GM19468 (cell line): ENCODE data around the gene OR1J1.

ENCODE experiments used
- ATAC-seq: cut with Tn5 transposase; IDR thresholded peaks from one replicate; pipeline ENCODE4 v1.9.1; 2021; ENCODE audit warnings: mild to moderate bottlenecking, moderate library complexity, moderate number of reproducible peaks; ENCODE audit not compliant: unreplicated experiment; ENCODE audit errors: extremely low read depth

OR1J1 gene, protein sequence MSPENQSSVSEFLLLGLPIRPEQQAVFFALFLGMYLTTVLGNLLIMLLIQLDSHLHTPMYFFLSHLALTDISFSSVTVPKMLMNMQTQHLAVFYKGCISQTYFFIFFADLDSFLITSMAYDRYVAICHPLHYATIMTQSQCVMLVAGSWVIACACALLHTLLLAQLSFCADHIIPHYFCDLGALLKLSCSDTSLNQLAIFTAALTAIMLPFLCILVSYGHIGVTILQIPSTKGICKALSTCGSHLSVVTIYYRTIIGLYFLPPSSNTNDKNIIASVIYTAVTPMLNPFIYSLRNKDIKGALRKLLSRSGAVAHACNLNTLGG

DNA sequence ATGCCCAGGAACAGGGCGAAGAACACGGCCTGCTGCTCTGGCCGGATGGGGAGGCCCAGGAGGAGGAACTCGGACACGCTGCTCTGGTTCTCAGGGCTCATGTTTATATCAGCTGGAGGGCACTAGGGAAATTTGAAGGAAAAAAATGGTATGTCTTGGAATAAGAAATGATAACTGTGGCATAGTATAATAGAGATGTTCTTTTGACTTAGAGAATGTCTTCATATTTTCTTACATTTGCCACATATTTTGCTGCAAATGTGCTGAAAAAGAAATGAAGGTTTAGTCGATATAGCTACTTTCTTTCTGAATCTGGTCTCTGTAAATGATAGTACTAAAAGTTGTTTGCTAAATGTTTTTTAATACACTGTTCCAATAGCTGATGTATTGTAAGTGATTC lies at the start of gene OR1J1:
Gene OR1J1 (minus strand): TSS at position 101 of the 400 bp plus-strand sequence. CDS start 0 bp downstream, at position 101.
- no peak for ATAC-seq

GRCh38 chr9:122527193-122527592 lies 49.5 kb upstream of the OR1J1 start, which contains the start of gene OR1N1:
OR1N1 (minus strand) TSS chr9:122527293; CDS start chr9:122527293, 0 bp downstream.
- no peak for ATAC-seq

- ATAC-seq: no peak
These were observed 48.9 kb upstream of the OR1J1 start for GRCh38 chr9:122526602-122527001.

- no peak for ATAC-seq
These were observed 41.6 kb upstream of the OR1J1 start for GRCh38 chr9:122519376-122519775.

GRCh38 chr9:122518841-122519240 lies 41.1 kb upstream of the OR1J1 start, which contains the start of gene OR1J4:
OR1J4 (plus strand) TSS chr9:122519141; CDS start chr9:122519141, 0 bp downstream.
- ATAC-seq: no peak

GRCh38 chr9:122518226-122518625 lies 40.5 kb upstream of the OR1J1 start:
- no peak for ATAC-seq

- ATAC-seq: no peak
These were observed 32.8 kb upstream of the OR1J1 start, which contains the start of gene OR1J2 for GRCh38 chr9:122510502-122510901. OR1J2 (plus strand) TSS chr9:122510802; CDS start chr9:122510802, 0 bp downstream.

DNA sequence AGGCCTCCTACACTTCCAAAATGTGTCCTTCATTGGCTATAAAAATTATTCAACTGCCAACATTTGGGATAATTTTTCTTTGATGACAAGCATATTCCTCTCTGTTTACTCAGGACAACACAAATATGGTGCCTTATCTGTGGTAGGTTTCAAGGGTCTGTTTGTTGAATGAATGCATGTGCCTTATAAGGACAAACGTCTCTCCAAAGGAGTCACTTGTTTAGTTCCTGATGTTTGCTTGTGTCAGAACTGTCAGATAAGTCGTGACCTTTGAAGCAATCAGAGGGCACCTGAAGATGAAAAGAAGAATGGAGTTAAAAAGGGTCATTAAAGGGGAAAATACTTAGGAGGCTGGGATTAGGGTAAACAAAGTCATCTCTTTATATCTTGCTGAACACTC lies 29.2 kb upstream of the OR1J1 start:
- no peak for ATAC-seq

GRCh38 chr9:122498883-122499288 lies 21.2 kb upstream of the OR1J1 start:
- no peak for ATAC-seq

- no peak for ATAC-seq
These were observed 1.3 kb upstream of the OR1J1 start for GRCh38 chr9:122479062-122479461.

- no peak for ATAC-seq
These were observed 380 bp downstream of the OR1J1 start for GRCh38 chr9:122477346-122477745.

DNA sequence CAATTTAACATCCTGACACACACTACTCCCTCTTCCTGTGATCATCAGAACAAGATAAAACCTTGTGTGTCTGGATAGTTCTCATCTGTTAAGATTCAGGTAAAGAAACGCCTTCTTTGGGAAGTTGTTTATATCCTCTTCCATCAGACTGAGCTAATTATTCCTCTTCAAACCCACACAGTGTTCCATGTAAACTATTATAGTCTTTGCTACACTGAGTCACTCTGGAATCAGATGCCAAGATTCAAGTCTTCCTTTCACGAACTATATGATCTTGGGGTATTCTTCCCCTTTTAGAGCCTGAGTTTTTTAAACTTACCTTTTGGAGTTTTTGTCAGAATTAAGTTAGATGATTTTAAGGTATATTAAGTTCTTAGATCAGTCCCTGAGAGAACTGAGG lies 2.0 kb downstream of the OR1J1 start:
- ATAC-seq: no peak

DNA sequence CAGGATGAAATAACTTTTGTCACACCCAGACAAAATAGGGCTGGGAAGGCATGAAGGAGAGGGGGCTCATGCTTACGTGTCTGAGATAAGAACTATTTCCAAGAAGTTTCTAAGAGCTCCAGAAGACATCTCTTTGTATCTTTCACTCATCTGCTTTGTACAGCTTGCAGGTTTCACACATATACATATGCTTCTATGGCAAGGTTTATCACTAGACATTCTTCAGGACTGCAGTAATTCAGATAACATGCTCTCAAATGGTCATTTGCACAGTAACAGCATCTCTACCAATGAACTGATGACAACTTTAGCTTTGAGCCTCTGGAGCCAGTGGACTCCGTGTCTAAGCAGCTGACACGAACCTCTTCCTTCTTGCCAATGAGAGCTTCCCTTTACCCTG lies 3.2 kb downstream of the OR1J1 start:
- no peak for ATAC-seq

- ATAC-seq: no peak
These were observed 9.0 kb downstream of the OR1J1 start for GRCh38 chr9:122468735-122469134.

DNA sequence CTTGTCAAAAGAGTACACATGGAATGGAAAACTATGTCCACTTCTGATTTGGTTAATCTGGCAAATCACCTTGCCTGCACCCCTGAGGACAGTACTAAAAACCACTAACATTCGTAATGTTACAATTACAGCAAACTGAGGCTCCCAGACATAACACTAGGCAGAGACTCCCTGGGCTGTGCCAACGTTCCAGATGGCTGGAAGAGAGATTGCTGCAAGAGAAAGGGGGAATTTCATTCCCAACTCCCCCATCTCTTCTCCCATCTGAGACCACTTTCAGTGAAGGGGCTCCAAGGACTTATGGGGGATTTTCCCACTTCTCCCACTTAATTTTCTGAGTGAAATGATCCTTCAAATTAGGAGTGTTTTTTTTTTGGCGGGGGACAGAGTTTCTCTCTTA lies 11.3 kb downstream of the OR1J1 start:
- ATAC-seq: no peak

DNA sequence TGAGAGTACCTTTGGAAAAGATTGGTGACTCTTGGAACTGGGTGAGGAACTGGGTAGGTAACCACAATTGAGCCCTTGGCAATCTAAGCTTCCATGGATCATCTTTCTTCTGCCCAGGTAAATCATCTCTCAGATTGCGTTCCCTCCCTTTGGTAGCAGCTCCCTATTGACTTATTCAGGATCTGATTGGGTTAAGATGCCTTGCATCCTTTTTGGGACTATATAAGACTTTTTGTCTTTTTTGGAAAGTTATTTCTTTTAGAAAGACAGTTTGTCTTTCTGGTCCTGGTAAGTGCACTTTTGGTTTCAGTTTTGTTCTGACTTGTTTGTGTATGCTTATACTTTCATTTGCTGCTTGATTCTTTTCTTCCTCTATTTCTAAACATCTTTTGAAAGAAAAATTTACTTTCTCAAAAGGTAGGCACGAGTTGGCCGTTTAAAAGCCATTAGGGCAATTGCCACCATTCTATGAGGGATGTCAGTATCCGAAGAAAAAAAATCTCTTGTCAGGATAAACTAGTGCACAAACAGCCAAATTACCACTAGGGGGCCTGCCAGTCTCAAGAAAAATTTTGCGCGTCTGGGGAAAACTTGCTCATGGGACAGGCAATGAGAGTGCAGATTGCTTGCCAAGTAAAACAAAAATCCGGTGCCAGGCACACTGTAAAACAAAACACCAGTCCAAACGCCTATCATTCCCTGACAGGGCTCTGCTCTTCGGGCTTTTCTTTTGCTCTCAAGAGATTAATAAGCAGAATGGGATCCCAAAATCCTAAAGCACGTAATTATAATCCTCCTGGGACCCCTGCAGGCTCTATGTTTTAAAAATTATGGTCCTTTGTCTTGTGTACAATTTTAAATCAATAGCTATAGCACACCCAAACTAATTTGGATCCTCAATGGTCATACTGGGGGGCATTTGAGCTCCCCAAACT lies 12.8 kb downstream of the OR1J1 start:
- no peak for ATAC-seq

- no peak for ATAC-seq
These were observed 13.7 kb downstream of the OR1J1 start for GRCh38 chr9:122463828-122464632.

GRCh38 chr9:122457787-122458186 lies 19.9 kb downstream of the OR1J1 start:
- ATAC-seq: no peak

- no peak for ATAC-seq
These were observed 21.6 kb downstream of the OR1J1 start for GRCh38 chr9:122456123-122456522.

DNA sequence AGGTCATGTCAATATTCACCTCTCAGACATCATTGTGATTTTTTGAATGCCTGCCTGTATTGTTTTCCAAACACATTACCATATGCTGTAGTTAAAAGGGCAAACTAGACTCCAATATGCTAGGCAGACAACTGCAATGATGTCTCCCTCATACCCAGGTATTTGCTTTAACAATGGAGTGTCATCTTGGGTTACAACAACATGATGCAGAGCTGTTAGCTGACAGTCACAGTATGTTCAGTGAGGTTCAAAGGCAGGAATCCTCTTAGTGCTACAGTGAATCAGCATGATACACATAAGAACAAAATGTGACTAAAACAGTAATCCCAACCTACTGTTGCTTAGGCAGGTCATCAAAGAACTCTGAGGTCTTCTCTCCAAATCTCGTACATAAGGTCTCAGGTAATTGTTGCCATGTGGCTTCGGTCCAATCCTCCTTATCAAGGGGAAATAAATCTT lies 24.0 kb downstream of the OR1J1 start:
- ATAC-seq: no peak
